22Rv1 (cell line): ENCODE data around the gene ENOX2.

Source experiments
- ZFX ChIP-seq: fragments of 450-650 bp; IDR thresholded peaks from 2 replicates; pipeline ENCODE4 v1.6.1; 2017; ENCODE audit warnings: antibody characterized with exemption, borderline replicate concordance
- TF ChIP-seq, protein P1 (sequence below): fragments of 450-650 bp; IDR thresholded peaks from 2 replicates; pipeline ENCODE4 v1.5.1; 2017; ENCODE audit warnings: mild to moderate bottlenecking

- TF ChIP-seq, protein P1, sequence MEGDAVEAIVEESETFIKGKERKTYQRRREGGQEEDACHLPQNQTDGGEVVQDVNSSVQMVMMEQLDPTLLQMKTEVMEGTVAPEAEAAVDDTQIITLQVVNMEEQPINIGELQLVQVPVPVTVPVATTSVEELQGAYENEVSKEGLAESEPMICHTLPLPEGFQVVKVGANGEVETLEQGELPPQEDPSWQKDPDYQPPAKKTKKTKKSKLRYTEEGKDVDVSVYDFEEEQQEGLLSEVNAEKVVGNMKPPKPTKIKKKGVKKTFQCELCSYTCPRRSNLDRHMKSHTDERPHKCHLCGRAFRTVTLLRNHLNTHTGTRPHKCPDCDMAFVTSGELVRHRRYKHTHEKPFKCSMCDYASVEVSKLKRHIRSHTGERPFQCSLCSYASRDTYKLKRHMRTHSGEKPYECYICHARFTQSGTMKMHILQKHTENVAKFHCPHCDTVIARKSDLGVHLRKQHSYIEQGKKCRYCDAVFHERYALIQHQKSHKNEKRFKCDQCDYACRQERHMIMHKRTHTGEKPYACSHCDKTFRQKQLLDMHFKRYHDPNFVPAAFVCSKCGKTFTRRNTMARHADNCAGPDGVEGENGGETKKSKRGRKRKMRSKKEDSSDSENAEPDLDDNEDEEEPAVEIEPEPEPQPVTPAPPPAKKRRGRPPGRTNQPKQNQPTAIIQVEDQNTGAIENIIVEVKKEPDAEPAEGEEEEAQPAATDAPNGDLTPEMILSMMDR: no peak
- TF ChIP-seq ZFX: no peak
Measured at GRCh38 chrX:130756233-130756632, 146.8 kb downstream of the ENOX2 start.
